Epidermal melanocyte (primary cell): ENCODE measurements around the gene ARHGEF33.

ENCODE experiments used
- DNase-seq: peaks from one replicate; pipeline ENCODE4 v3.0.0; 2011; ENCODE audit warnings: low spot score; ENCODE audit not compliant: insufficient read length

Gene ARHGEF33

DNA sequence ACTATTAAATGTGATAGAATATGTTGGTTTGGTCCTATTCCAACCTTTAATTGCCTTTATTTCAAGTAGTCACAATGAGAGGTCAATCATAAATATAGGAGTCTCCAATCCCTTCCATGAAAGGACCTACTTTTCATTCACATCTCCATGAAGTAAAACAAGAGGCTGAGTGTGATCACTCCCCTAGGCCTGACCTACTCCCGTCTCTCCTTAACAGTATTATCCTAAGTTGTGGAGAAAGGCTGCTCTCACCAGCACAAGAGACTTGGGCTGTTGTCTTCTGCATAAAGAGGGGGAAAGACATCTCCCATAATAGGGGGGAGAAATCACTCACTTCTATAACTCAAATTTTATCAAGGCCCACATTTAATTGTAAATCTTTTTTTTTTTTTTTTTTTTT is 125.7 kb downstream of the ARHGEF33 start:
- DNase-seq: no peak

DNA sequence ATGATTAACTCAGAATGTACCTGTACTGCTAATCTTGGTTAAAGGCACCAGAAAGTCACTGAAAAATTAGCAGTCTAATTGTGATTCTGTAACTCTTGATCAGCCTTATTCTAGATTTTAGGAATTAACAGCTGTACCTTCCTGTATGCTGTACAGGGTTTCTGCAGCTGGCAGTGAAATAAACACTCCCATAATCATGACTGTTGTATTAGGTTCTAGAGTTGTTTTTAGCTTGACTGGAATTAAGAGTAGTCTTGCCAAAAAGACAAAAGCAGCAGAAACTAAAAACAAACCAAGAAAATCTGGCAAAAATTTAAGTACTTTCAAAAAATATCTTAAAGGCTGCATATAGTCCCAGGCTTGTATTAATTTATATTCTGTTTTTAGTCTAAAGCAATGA is 127.7 kb downstream of the ARHGEF33 start:
- no peak for DNase-seq

DNA sequence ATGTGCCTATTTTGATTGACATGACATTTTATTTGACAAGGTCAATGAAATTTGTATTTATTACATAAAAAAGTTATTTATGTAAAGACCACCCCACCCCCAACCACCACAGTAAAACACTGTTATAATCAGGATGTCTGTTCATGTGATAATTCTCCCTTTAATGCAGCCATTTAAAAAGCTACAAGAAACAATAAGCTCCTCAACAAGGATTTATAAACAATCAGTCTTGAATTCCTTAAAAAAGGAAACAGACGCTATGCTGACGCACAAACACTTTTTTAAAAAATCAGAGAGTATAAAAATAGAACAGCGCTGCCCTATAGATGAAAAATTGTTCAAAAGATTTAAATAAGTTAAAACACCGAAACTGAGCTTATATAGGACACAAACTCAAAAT is 129.0 kb downstream of the ARHGEF33 start:
- no peak for DNase-seq

DNA sequence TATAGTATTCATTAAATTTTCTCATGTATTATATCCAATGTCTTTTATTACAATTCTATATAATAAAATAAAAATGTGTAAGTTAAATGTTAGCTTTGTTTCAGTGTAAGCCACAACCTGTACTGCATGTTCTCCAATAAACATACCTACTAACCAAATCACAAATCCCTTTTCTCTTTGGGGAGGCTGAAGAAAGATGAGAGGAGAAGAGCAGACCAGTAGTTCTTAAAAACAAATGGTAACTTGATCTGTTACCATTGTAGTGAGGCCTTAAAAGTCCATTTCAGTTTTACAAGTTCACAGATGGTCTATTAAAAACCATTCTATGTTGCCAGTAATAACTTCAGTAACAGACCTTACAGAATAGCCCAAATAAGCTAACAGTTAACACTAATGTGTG is 130.7 kb downstream of the ARHGEF33 start:
- no peak for DNase-seq

DNA sequence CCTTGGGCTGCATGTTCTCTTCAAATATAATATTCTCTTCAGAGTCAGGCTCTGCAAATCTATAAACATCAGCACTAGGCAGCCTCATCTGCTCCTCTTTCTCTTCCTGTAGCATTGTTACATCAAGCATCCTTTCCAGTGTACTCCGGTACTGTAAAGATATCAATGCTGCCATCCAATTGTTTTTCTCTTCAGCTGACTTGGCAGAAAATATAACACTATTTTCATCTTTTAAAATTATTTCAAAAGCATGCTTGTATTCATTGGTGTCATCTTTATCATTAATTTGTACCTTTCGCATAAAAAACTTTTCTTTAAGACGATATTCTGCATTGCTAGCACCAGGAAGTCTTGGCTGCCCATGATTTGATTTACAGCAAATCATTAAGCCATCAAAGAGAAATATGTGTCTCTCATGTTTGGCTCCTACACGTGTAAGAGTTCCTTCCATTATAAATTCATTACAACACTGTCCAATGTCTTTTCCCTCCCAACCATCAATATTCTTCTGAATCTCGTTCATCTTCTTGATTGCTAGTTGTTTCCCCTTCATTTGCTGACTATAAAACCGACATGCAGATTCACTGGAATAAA is 133.1 kb downstream of the ARHGEF33 start:
- DNase-seq: no peak

DNA sequence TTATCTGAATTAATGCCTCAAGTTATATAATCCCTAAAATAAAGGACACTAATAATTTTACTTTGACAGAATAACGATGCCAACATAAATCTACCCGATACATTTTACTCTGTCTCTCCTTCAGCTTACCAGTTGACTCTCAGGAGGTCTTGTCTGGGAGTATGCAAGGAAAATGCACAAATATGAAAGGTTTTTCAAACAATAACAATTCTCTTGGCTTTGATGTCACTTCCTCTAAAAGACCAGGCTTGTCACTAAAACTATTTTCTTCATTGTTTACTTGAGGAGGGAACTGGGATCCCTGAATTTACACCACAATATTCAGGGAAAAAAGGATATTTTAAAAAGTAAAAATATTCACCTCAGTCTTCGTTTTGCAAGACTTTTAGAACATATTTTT is 134.0 kb downstream of the ARHGEF33 start:
- no peak for DNase-seq

DNA sequence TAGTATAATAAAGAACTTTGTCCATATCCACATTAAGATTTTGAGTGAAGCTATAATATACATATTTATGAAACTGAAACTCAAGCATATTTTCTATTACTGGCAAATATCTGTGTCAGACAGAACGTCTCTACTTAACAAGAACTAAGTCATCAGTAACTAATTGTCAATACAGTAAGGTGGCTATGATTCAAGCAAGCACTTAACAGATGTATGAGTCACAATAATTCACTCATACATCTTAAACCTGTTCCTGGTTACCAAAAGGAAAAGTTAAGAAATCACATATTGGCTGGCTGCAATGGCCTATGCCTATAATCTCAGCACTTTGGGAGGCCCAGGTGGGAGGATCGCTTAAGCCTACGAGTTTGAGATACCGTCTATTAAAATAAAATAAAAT is 135.2 kb downstream of the ARHGEF33 start:
- DNase-seq: no peak
